HepG2 (cell line): Measurements from ENCODE around the gene MYOM1. TPM values are rescaled to one million over a fixed set of nuclear protein-coding genes. Genes with fewer than 3 reads are reported as not detected.

Experiments
- EP300 ChIP-seq, 3 experiments: sonication (generic) in 1 of 3; formaldehyde crosslinking in 1 of 3; IDR thresholded peaks; 2 replicates each; pipeline versions ENCODE4 v1.5.1 to v1.6.1; 2011 to 2020; ENCODE audit warnings: low read depth in 2 of 3, low read length in 2 of 3, borderline replicate concordance in 1 of 3, improper control_type of control experiment in 1 of 3, mild to moderate bottlenecking in 1 of 3, missing genetic modification reagents in 1 of 3, moderate library complexity in 1 of 3
- ETS1 ChIP-seq: sonication (generic); formaldehyde crosslinking; IDR thresholded peaks from 2 replicates; pipeline ENCODE4 v1.4.0; 2020; ENCODE audit warnings: missing genetic modification reagents
- ETV6 ChIP-seq: sonication (generic); formaldehyde crosslinking; conservative IDR thresholded peaks from 2 replicates; pipeline ENCODE4 v1.4.0; 2020; ENCODE audit warnings: missing genetic modification reagents
- HMG20A ChIP-seq: IDR thresholded peaks from 2 replicates; pipeline ENCODE4 v1.6.1; 2016; ENCODE audit warnings: borderline replicate concordance
- KLF6 ChIP-seq: IDR thresholded peaks from 2 replicates; pipeline ENCODE4 v1.8.0; 2016; ENCODE audit warnings: missing biosample characterization, missing genetic modification reagents
- LRRFIP1 ChIP-seq: sonication (generic); formaldehyde crosslinking; conservative IDR thresholded peaks from 2 replicates; pipeline ENCODE4 v1.4.0; 2020; ENCODE audit warnings: missing genetic modification reagents
- PPARG ChIP-seq: conservative IDR thresholded peaks from 2 replicates; pipeline ENCODE4 v1.6.1; 2016; ENCODE audit warnings: missing biosample characterization, missing genetic modification reagents
- STAT5B ChIP-seq: sonication (generic); formaldehyde crosslinking; IDR thresholded peaks from 2 replicates; pipeline ENCODE4 v1.4.0; 2020; ENCODE audit warnings: missing genetic modification reagents
- ZNF20 ChIP-seq: sonication (generic); formaldehyde crosslinking; IDR thresholded peaks from 2 replicates; pipeline ENCODE4 v1.4.0; 2020; ENCODE audit warnings: mild to moderate bottlenecking, moderate library complexity, missing genetic modification reagents
- ZNF281 ChIP-seq: sonication (generic); formaldehyde crosslinking; IDR thresholded peaks from 2 replicates; pipeline ENCODE4 v1.4.0; 2020; ENCODE audit warnings: missing genetic modification reagents, borderline replicate concordance
- ZNF33B ChIP-seq: sonication (generic); formaldehyde crosslinking; IDR thresholded peaks from 2 replicates; pipeline ENCODE4 v1.5.1; 2020; ENCODE audit warnings: mild to moderate bottlenecking, missing genetic modification reagents
- ZNF343 ChIP-seq: sonication (generic); formaldehyde crosslinking; IDR thresholded peaks from 2 replicates; pipeline ENCODE4 v1.4.0; 2020; ENCODE audit warnings: mild to moderate bottlenecking, missing genetic modification reagents
- ZNF546 ChIP-seq: sonication (generic); formaldehyde crosslinking; conservative IDR thresholded peaks from 2 replicates; pipeline ENCODE4 v1.8.1; 2023; ENCODE audit warnings: mild to moderate bottlenecking, missing genetic modification reagents
- ZNF709 ChIP-seq: sonication (generic); formaldehyde crosslinking; IDR thresholded peaks from 2 replicates; pipeline ENCODE4 v1.5.0; 2020; ENCODE audit warnings: mild to moderate bottlenecking, missing genetic modification reagents
- ZUFSP ChIP-seq: sonication (generic); formaldehyde crosslinking; IDR thresholded peaks from 2 replicates; pipeline ENCODE4 v1.9.0; 2021; ENCODE audit warnings: missing genetic modification reagents, mild to moderate bottlenecking, borderline replicate concordance
- polyA plus RNA-seq, 8 experiments: library from polyadenylated mRNA; depleted of rRNA in 3 of 8; stranded (reverse) in 7 of 8; unstranded in 1 of 8; fragments of >200 nt; fragmentation: Illumina TruSeq in 4 of 8; extraction: Trizol in 4 of 8; gene quantifications; 2 replicates each; pipeline versions ENCODE4 v1.2.1 to v1.2.3, GENCODE V29; 2011 to 2016; ENCODE audit warnings: low read depth in 4 of 8, missing spikeins in 1 of 8, mixed read lengths in 1 of 8; ENCODE audit not compliant: insufficient read depth in 1 of 8
- total RNA-seq, 5 experiments: library from RNA; depleted of rRNA; stranded (reverse); fragments of >200 nt; fragmentation: Illumina TruSeq; extraction: Trizol; gene quantifications; 2 replicates each; pipeline ENCODE4 v1.2.3, GENCODE V29; 2016; ENCODE audit warnings: low read depth in 1 of 5

Gene MYOM1
- total and polyA plus RNA-seq, 2 of the 13 experiments (the other 11 are each of a cell fraction or from before 2014, with no cell fraction given) = 0.46 to 0.98 TPM

- TF ChIP-seq ZUFSP (CRISPR knock-in tag) = no peak
- no peak for TF ChIP-seq EP300 (IDR thresholded peaks at IDR 0.05; ENCODE audit: low read depth in 2 of 2, low read length in 2 of 2)
- no peak for TF ChIP-seq EP300 (CRISPR knock-in tag; IDR thresholded peaks at IDR 0.05; ENCODE audit: borderline replicate concordance)
- TF ChIP-seq ETS1 (CRISPR knock-in tag) = no peak
- TF ChIP-seq ZNF343 (CRISPR knock-in tag) = 0 out of 2 replicates have a peak, but pooled peaks have one; percentile 66
- 0 out of 2 replicates have a peak, but pooled peaks have one; percentile 67 for TF ChIP-seq ZNF33B (CRISPR knock-in tag)
- peak; percentile 32; the same call in 1 of the 2 replicates for TF ChIP-seq HMG20A
- no peak for TF ChIP-seq ZNF709 (CRISPR knock-in tag)
- TF ChIP-seq ETV6 (CRISPR knock-in tag) = no peak
- no peak for TF ChIP-seq ZNF20 (CRISPR knock-in tag)
- TF ChIP-seq LRRFIP1 = no peak
- no peak for TF ChIP-seq STAT5B (CRISPR knock-in tag)
- TF ChIP-seq KLF6 = no peak; the same call in 1 of the 2 replicates
- TF ChIP-seq ZNF281 = peak; percentile 11; the same call in 1 of the 2 replicates
- no peak; the same call in 1 of the 2 replicates for TF ChIP-seq PPARG (CRISPR knock-in tag)
- no peak for TF ChIP-seq ZNF546 (CRISPR knock-in tag)
Observed at GRCh38 chr18:3245853-3246634, 26.3 kb upstream of the MYOM1 start (continued).
